ENCODE results near the gene ACP4.
"Not testable (repeated sequence)": the region's sequence is repeated elsewhere in the genome, so short reads cannot be mapped to it uniquely, and the experiment has no call there.

ACP4 gene

GRCh38 chr19:50797429-50797780 lies 7.2 kb downstream of the ACP4 start:
- no peak for DNase-seq (ENCODE audit: low read depth in 2 of 2)

DNA sequence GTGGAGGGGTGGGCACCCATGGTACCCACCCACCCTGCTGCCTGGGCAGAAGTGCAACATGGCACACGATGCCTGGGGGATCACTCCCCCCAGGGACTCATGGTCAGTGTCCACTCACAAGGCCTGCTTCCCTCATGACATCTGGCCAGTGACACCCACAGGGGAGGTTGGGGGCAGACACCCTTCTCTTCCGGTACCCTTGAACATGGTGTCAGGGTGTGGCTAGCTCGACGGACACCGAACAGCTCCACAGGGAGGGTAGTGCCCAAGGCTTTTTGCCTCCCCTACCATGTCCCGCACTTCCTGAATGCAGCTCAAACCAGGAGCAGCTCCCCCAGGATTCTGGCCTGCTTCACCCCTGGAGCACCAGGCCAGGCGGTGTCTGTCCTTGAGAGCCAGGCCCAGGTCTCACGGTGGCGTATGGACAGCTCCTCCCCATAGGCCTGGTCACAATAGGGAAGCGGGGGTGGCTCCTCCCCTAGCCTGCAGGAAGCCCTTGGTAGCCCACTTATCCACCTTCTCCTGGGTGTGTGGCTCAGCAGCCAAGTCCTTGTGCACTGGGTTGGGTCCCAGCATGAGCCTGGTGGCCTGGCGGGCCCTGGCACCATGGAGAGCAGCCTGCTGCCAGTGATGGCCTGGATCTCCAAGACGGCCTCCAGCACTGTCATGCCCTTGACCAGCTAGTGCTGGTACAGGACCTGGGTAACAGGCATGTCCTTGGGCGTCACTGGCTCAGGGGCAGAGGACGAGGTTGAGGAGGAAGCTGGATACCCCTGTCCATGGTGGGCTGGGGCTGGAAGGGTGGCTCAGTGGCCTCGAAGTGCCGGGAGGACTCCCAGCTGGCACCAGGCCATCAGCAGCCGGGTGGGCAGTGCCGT lies 7.8 kb downstream of the ACP4 start:
- DNase-seq (ENCODE audit: low read depth in 2 of 2): no peak

GRCh38 chr19:50798659-50799546 lies 8.7 kb downstream of the ACP4 start:
- DNase-seq (ENCODE audit: low read depth in 2 of 2): no peak

DNA sequence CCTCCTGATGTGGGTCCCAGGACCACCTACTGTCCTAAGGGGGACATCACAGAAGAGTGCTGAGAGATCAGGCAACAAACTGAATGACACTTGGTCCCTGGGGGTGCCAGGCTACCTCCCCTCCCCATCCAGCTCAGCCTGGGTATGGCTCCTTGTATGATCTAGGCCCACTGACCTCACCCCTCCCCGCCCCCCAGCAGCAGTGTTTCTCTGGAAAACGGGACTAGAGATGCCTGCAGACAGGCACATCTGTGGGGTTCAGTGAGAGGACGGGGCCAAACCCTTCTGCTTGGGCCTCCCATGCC lies 9.3 kb downstream of the ACP4 start:
- no peak for DNase-seq (ENCODE audit: low read depth in 2 of 2)

- no peak for DNase-seq (ENCODE audit: low read depth in 2 of 2)
Measured at GRCh38 chr19:50801107-50801506, 10.9 kb downstream of the ACP4 start.

DNA sequence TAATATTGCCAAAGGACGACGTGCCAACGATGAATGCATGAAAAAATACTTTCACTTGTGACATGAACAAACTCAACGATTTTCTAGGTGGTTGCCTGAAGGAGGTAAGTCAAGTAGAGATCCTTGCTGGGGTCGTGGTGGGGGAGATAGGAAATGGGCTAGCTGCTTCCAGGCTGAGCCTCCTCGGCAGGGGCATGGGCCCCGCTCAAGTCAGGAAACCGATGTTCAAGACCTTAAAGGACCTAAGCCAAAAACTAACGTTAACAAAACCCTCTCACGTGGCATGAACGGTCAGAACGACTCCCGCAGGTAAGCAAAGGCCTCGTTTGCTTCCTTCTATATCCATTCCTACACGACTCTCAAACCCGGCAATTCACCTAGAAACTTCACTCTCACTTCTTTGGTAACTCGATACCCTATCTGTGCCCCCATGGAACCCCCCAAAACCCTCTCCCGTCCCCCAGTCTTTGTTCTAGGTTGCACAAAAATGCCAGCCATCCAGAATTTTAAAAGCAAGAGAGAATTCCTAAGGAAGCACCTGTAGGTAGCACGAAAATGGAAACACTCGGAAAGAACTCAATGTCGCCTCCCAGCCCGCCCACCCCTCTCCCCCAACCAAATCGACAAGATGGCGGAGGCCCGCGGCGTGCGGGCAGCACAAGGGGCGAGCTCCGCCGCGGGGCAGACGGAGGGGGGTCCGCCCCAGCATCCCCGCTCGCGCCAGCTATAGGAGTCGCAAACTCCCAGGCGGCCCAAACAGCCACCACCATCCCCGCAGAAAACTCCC lies 13.6 kb downstream of the ACP4 start:
- DNase-seq (ENCODE audit: low read depth in 2 of 2): no peak

DNA sequence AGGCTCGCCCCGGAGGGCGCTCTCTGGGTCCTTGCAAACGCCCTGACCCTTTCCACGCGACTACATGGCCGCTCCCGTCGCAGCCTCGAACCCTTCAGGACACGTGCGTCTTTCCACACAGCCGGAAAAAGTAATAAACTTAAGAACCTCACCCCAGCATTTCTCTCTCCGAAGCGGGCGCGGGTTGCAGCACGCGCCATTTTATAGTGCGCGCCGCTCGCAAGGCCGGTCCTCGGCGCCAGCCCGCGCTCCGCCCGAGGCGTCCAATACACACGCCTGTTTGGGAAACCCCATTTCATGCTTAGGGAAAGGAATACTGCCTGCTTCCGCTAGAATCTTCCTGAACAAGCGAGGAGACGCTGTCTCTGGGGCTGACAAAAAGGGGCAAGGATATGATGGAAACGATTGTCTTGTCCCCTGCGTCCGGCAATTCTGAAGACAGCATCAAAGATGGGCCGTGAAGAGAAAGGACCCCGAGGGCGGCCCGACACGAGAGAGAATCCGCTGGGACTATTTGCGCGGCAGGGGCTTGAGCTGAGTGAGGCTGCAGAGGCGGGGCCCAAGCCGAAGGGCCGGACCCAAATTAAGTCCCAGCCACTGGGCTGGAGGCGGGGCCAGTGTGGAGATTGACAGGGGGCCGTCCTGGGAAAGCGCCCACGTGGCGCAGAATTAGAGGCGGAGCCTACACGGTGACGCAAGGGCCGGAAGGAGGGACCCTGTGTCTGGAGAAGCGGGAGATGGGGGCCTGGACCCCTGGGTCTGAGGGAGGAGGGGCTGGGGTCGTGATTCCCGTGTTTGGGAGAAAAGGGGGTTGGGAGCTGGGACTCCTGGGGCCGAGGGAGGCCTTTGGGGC lies 14.4 kb downstream of the ACP4 start:
- peak; percentile 98 to 99 for DNase-seq (ENCODE audit: low read depth in 2 of 2)

- DNase-seq (ENCODE audit: low read depth in 2 of 2): no peak
Measured at GRCh38 chr19:50808856-50809255, 18.6 kb downstream of the ACP4 start.

DNA sequence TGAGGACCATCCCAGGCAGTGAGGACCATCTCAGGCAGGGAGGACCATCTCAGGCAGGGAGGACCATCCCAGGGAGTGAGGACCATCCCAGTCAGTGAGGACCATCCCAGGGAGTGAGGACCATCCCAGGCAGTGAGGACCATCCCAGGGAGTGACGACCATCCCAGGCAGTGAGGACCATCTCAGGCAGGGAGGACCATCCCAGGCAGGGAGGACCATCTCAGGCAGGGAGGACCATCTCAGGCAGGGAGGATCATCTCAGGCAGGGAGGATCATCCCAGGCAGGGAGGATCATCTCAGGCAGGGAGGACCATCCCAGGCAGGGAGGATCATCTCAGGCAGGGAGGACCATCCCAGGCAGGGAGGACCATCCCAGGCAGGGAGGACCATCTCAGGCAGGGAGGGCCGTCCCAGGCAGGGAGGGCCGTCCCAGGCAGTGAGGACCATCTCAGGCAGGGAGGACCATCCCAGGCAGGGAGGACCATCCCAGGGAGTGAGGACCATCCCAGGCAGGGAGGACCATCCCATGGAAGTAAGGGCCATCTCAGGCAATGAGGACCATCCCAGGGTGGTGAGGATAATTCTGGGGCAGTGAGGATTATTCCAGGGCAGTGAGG lies 21.5 kb downstream of the ACP4 start:
- not testable (repeated sequence) for DNase-seq (ENCODE audit: low read depth in 2 of 2)

DNA sequence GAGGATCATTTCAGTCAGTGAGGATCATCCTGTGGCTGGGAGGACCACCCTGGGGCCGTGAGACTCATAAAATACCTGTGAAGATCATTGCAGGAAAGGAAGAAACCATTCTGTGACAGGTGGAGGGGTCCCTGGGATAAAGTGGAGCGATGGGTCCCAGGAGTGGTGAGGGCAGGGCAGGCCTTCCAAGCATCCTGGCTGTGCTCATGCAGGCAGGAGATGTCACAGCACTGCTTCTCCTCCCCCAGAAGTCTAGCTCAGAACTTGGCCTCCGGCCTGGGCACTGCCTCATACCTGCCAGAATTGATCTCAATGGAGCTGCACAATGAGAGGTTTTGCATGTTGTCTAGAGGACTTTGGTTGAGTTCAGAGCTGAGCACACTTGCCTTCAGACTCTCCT lies 22.3 kb downstream of the ACP4 start:
- DNase-seq (ENCODE audit: low read depth in 2 of 2): no peak

DNA sequence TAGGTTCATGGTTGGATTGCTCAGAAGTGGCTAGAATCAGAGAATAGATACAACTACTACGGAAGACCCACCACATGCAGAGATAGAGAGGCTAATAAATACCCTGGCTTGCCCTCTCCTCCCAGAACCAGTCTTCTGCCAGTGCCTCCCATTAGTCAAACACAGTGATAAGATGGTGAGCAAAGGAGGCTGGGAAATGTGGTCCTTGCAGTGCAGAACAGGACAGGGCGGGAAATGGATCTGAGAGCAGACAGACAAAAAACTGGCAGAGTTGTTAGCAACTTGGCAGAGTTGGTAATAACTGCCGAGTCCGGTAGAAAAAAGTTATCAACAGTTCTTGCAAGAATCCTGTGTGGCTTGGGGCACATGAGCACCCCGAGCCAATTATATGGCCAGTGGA lies 24.7 kb downstream of the ACP4 start:
- no peak for DNase-seq (ENCODE audit: low read depth in 2 of 2)

GRCh38 chr19:50815439-50815838 lies 25.2 kb downstream of the ACP4 start:
- no peak for DNase-seq (ENCODE audit: low read depth in 2 of 2)

DNA sequence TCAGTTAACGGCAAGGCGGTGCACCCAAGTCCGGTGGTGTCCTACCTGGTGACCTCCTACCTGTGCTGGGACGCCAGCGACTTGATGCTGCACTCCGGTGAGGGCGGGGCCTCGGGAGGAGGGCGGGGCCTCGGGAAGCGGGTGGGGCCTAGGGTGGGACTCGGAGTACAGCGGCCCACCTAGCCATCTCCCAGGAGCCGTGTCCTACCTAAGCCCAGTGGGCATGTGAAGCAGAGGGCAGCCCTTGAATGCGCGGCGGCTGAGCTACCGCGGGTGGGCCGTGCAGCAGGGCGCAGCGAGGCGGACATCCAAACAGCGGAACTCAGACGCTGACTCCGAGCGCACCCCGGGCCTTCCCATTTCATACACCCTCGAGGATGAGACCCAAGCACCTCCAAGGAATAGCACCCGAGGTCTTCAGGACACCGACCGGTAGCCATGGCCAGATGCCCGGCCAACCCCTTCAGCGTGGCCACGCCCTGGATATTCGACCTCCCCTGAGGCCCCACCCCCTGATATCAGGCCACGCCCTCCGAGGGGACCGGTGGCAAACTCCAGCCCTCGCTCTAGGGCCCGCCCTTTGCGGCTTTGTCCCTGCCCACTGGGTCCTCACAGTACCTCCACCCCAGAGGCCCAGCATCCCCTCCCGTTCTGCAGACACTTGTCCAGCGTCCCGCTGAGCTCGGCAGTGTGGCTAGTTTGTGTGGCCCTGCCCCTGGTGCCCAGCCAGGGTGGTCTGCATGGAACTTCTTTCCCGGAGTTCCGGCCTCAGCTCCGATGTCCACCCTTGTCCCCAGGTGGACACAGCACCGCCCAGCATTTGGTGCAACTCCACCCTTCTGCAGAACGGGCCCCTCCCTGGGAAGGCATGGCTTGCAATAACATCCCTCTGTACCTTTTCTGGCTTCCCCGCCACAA lies 28.0 kb downstream of the ACP4 start:
- DNase-seq (ENCODE audit: low read depth in 2 of 2): no peak

GRCh38 chr19:50818859-50819472 lies 28.8 kb downstream of the ACP4 start:
- DNase-seq (ENCODE audit: low read depth in 2 of 2): no peak

- DNase-seq (ENCODE audit: low read depth in 2 of 2): no peak
Measured at GRCh38 chr19:50819636-50820035, 29.4 kb downstream of the ACP4 start.

GRCh38 chr19:50820086-50820485 lies 29.9 kb downstream of the ACP4 start:
- DNase-seq (ENCODE audit: low read depth in 2 of 2): no peak

- DNase-seq (ENCODE audit: low read depth in 2 of 2): no peak
Measured at GRCh38 chr19:50820549-50821247, 30.5 kb downstream of the ACP4 start.

- DNase-seq (ENCODE audit: low read depth in 2 of 2): no peak
Measured at GRCh38 chr19:50821248-50821612, 31.0 kb downstream of the ACP4 start.

DNA sequence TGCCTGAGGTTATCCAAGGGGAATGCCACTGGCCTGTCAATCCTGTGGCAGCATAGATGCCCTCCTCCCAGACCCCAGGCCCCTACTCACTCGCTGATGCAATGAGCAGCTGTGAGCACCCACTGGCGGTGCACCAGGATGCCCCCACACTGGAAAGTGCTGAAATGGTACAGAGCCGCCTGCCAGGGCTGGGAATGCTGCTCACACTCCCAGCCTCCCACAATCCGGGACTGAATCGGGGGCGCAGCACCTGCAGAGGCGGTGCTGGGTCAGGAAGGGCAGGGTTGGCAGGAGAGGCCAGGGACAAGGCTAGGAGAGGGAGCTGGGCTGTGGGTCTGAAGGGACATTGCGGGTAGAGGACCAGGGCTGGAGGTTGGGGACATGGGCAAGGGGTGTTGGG lies 31.4 kb downstream of the ACP4 start:
- no peak for DNase-seq (ENCODE audit: low read depth in 2 of 2)

Measured in fibroblast of skin of left biceps (primary cell).